CD4-positive, alpha-beta T cell (primary cell): ENCODE data around the gene NDRG2. TPM values are rescaled to one million over a fixed set of nuclear protein-coding genes. Genes with fewer than 3 reads are reported as not detected.

Experiments
- ATAC-seq: fragments of 200-7000 bp; cut with Tn5 transposase; one replicate; pipeline ENCODE4 v1.10.0; 2022; ENCODE audit warnings: mild to moderate bottlenecking; ENCODE audit not compliant: poor library complexity
- CTCF ChIA-PET: fragments of 350-600 bp; sonication (Branson Sonifier 250); formaldehyde crosslinking; loops from one replicate; lab custom pipeline; 2021; ENCODE audit warnings: antibody characterized with exemption, inconsistent platforms; lab: Charles Lee
- POLR2A ChIA-PET: fragments of 350-600 bp; sonication (Branson Sonifier 250); formaldehyde crosslinking; loops from one replicate; lab custom pipeline; 2021; ENCODE audit warnings: antibody characterized with exemption, inconsistent platforms; lab: Charles Lee
- DNase-seq, 14 experiments: peaks; one replicate each; pipeline ENCODE4 v3.0.0-alpha.2; 2013 to 2020; ENCODE audit warnings: mixed read lengths in 2 of 14
- H3K27ac ChIP-seq, 2 donors: one replicate each; pipeline versions ENCODE4 v1.5.1 to v1.7.0; 2013; ENCODE audit warnings: low read length in 2 of 2, low read depth in 1 of 2, mild to moderate bottlenecking in 1 of 2
- H3K27me3 ChIP-seq, 2 experiments: 1 replicate in 1 of 2; 2 replicates in 1 of 2; pipeline versions ENCODE4 v1.6.1 to v1.7.0; 2013; ENCODE audit warnings: low read length in 2 of 2, control low read depth in 1 of 2, mild to moderate bottlenecking in 1 of 2, moderate library complexity in 1 of 2; ENCODE audit not compliant: insufficient read depth in 2 of 2, control insufficient read depth in 1 of 2
- H3K36me3 ChIP-seq: one replicate; pipeline ENCODE4 v1.6.1; 2013; ENCODE audit warnings: low read length, control low read depth; ENCODE audit not compliant: insufficient read depth
- H3K4me1 ChIP-seq: one replicate; pipeline ENCODE4 v1.6.1; 2013; ENCODE audit warnings: low read length, control low read depth; ENCODE audit not compliant: insufficient read depth
- H3K4me3 ChIP-seq: one replicate; pipeline ENCODE4 v1.5.1; 2013; ENCODE audit warnings: mild to moderate bottlenecking, low read length, moderate library complexity
- H3K9me3 ChIP-seq, 2 experiments: 1 replicate in 1 of 2; 2 replicates in 1 of 2; pipeline versions ENCODE4 v1.6.1 to v1.7.0; 2013; ENCODE audit warnings: low read length in 2 of 2, mild to moderate bottlenecking in 2 of 2, control low read depth in 1 of 2, moderate library complexity in 1 of 2; ENCODE audit not compliant: control insufficient read depth in 1 of 2, insufficient read depth in 1 of 2
- H3K27ac Mint-ChIP-seq: one replicate; pipeline ENCODE4 v1.8.0; 2020; ENCODE audit warnings: mixed read lengths
- H3K27me3 Mint-ChIP-seq: one replicate; pipeline ENCODE4 v1.8.0; 2021; ENCODE audit warnings: mixed read lengths
- H3K36me3 Mint-ChIP-seq: one replicate; pipeline ENCODE4 v1.8.0; 2021; ENCODE audit warnings: low read depth, mixed read lengths
- H3K4me1 Mint-ChIP-seq: one replicate; pipeline ENCODE4 v1.8.0; 2021; ENCODE audit warnings: low read depth, mixed read lengths
- H3K4me3 Mint-ChIP-seq: one replicate; pipeline ENCODE4 v1.8.0; 2020; ENCODE audit warnings: mild to moderate bottlenecking, mixed read lengths
- H3K9me3 Mint-ChIP-seq: one replicate; pipeline ENCODE4 v1.8.0; 2020; ENCODE audit warnings: mixed read lengths
- intact Hi-C, 2 experiments: fragments of 100-400 bp; cut with DNase I in 1 of 2; cut with micrococcal nuclease in 1 of 2; formaldehyde crosslinking; loops; one replicate each; pipeline versions ENCODE4 v1.15.1 to v1.9.0; 2023 to 2025; cut with DNase I, micrococcal nuclease
- total RNA-seq, 174 experiments: library from RNA in 2 of 174; stranded (reverse) in 2 of 174; gene quantifications; one replicate each; pipeline ENCODE4 v1.2.3 and lab custom pipeline; 2021 to 2026
- TF ChIP-seq, protein P1 (sequence below): fragments of 200-600 bp; IDR thresholded peaks from one replicate; pipeline ENCODE4 v1.8.0; 2022; ENCODE audit warnings: antibody characterized with exemption, mild to moderate bottlenecking

Gene NDRG2
- total RNA-seq, 2 experiments from 2014 or later: 26.7 to 28.6 TPM

DNA sequence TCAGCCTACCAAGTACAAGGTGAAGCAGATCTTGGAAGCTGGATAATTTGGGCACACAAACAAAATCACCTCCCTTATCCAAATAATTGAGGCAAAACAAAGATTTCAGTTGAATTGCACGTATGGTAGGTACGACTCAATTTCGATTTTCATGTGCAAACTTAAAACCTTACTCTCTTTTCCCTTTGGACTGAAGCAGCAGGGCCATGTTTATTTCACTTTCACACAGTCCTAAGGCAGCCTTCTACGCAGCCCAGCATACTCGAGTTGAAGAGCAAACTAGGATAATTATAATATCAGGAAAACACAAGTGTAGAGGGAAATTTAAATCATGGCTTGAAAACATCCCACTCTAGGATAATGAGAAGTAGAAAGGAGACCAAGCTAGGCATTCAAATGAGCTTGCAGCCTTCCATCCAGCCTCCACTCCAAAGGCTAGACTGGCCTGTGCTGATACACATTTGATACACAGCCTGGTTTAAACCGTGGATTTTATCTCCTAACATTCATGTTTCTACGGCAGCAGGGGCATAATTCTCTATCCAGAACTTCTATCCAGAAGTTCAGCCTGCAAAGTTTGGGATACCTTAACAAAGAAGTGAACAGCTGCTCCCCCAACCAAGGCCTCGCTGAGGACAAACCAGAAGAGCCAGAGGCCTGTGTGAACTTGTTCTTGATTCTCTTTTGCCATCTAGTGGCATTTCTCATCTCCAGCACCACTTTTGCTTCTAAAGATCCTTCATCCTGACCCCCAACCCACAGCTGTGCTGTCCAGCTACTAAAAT, 14.9 kb upstream of the NDRG2 start:
- TF ChIP-seq, protein P1, sequence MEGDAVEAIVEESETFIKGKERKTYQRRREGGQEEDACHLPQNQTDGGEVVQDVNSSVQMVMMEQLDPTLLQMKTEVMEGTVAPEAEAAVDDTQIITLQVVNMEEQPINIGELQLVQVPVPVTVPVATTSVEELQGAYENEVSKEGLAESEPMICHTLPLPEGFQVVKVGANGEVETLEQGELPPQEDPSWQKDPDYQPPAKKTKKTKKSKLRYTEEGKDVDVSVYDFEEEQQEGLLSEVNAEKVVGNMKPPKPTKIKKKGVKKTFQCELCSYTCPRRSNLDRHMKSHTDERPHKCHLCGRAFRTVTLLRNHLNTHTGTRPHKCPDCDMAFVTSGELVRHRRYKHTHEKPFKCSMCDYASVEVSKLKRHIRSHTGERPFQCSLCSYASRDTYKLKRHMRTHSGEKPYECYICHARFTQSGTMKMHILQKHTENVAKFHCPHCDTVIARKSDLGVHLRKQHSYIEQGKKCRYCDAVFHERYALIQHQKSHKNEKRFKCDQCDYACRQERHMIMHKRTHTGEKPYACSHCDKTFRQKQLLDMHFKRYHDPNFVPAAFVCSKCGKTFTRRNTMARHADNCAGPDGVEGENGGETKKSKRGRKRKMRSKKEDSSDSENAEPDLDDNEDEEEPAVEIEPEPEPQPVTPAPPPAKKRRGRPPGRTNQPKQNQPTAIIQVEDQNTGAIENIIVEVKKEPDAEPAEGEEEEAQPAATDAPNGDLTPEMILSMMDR: peak; percentile 68
- Mint-ChIP-seq H3K4me3 (no peak overlapping the region), H3K27me3 (peaks cover 10% of the 10 kb centered on the region), H3K4me1 (peaks cover 8% of the 10 kb centered on the region), H3K9me3 (no peaks in the 10 kb centered on the region), H3K27ac (no peak overlapping the region), H3K36me3 (no peaks in the 10 kb centered on the region)
- H3K27ac ChIP-seq: no peak overlapping the region
- no peaks in the 10 kb centered on the region for H3K36me3 ChIP-seq
- H3K4me1 ChIP-seq: peaks cover 13% of the 10 kb centered on the region
- ATAC-seq (peak; percentile 73), DNase-seq (peak in 6 of 14 experiments; percentile 10 to 73 (median 54))
- peaks cover 0 to 3% of the 10 kb centered on the region in 2 experiments for H3K27me3 ChIP-seq
- intact Hi-C loops: loop anchor here (1.0 kb wide), 1 partner anchor 25 kb away; no protein-coding TSS in a partner anchor
- CTCF ChIA-PET: interaction anchor here (0.7 to 3.0 kb wide), 12 partner anchors 14 to 83 kb away, joined by 3 to 58 read pairs (median 5); partner anchors contain the start of genes NDRG2 and TMEM253
- no peaks in the 10 kb centered on the region for H3K9me3 ChIP-seq
- POLR2A ChIA-PET: interaction anchor here (1.2 to 2.8 kb wide), 3 partner anchors 25 to 53 kb away, joined by 3 to 22 read pairs (median 3); no protein-coding TSS in a partner anchor
- H3K4me3 ChIP-seq: no peak overlapping the region

DNA sequence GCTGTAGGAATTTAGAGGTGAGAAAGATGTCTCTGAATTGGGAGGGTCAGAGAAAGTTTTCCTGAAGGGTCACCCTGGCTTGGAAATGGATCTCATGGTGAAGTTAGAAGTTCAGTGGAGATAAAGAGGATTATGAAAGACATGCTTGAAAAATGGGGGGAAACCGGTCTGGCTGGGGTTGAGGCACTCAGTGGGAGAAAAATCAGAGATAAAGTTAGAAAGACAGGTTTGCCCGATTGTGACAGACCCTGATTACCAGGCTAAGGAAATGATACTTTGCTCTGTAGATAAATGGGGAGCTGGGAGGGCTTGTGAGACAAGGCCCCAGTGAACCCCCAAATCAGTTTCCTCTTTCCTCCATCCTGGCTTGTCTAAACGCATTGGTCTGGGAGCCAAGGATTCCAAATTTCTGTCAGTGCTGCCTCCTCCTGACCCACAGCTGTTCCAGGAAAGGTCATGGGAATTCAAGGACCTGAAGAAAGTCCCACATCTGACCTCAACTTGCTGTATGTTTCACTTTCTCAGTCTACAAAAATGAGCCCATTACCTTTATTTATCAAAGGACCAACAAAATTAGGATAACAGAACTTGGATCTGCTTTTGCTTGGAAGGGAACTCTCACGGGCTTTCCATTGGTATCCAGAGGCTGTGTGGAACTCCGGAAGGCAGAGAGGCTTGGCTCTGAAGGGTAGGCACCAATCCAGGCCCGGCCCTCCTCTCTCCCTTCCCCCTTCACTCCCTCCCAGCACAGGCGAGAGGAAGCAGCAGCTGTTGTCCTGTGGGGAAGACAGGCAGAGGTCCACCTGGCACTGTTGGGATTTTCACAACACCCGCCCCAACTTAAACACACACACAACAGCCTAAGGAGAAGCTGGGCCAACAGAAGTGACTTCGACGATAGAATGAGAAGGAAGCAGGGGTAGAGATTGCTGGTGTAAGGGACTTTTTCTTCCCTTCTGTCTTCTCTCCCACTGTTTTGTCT, 13.9 kb upstream of the NDRG2 start:
- H3K4me1 Mint-ChIP-seq: no peaks in the 10 kb centered on the region
- intact Hi-C loops: no loop called here
- Histone ChIP-seq H3K27me3 (peaks cover 0 to 3% of the 10 kb centered on the region in 2 experiments), H3K27ac (no peak overlapping the region), H3K4me1 (peaks cover 5% of the 10 kb centered on the region), H3K4me3 (no peak overlapping the region), H3K9me3 (no peaks in the 10 kb centered on the region), H3K36me3 (no peaks in the 10 kb centered on the region)
- ChIA-PET CTCF (interaction anchor here (1.7 to 3.0 kb wide), 4 partner anchors 20 to 54 kb away, joined by 7 to 58 read pairs (median 8); no protein-coding TSS in a partner anchor), POLR2A (interaction anchor here (1.3 to 2.8 kb wide), 2 partner anchors 24 to 54 kb away, joined by 3 to 22 read pairs; no protein-coding TSS in a partner anchor)
- no peaks in the 10 kb centered on the region for H3K9me3 Mint-ChIP-seq
- TF ChIP-seq, protein P1: no peak
- no peak for DNase-seq
- ATAC-seq: no peak
- no peak overlapping the region for H3K4me3 Mint-ChIP-seq
- H3K27me3 Mint-ChIP-seq: peaks cover 10% of the 10 kb centered on the region
- no peak overlapping the region for H3K27ac Mint-ChIP-seq
- no peaks in the 10 kb centered on the region for H3K36me3 Mint-ChIP-seq

DNA sequence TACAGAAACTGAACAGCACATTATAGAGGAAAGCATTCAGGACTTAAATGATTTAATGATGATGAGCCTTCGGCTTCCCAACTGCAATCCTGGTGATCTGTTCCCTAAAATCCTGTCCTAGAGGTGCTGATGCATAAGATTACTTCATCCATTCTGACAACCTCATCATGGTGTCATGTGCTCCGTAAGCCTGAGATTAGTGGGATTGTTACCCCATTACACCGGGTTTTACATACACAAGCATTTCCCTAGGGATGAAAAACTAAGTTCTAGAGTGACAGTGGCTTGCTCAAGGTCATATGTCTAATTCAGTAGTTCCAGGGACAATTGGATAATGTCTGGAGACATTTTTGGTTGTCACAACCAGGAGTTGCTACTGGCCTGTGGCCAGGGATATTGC, 12.3 kb upstream of the NDRG2 start:
- no peaks in the 10 kb centered on the region for H3K4me1 Mint-ChIP-seq
- ChIA-PET CTCF (interaction anchor here (2.1 kb wide), 1 partner anchor 23 kb away, joined by 9 read pairs; no protein-coding TSS in a partner anchor), POLR2A (interaction anchor here (1.2 kb wide), 1 partner anchor 22 kb away, joined by 3 read pairs; no protein-coding TSS in a partner anchor)
- Histone ChIP-seq H3K36me3 (no peaks in the 10 kb centered on the region), H3K4me3 (no peak overlapping the region), H3K27me3 (peaks cover 0 to 3% of the 10 kb centered on the region in 2 experiments), H3K9me3 (no peaks in the 10 kb centered on the region), H3K4me1 (no peaks in the 10 kb centered on the region), H3K27ac (no peak overlapping the region)
- peaks cover 1% of the 10 kb centered on the region for H3K27me3 Mint-ChIP-seq
- H3K9me3 Mint-ChIP-seq: no peaks in the 10 kb centered on the region
- no peak for ATAC-seq
- H3K4me3 Mint-ChIP-seq: no peak overlapping the region
- no peaks in the 10 kb centered on the region for H3K36me3 Mint-ChIP-seq
- intact Hi-C loops: no loop called here
- TF ChIP-seq, protein P1: no peak
- no peak overlapping the region for H3K27ac Mint-ChIP-seq
- no peak for DNase-seq
